Lower leg skin (tissue), 4 donors: ENCODE results near the gene CTSK. TPM values are rescaled to one million over a fixed set of nuclear protein-coding genes. Genes with fewer than 3 reads are reported as not detected.
"Not testable (repeated sequence)": the region's sequence is repeated elsewhere in the genome, so short reads cannot be mapped to it uniquely, and the experiment has no call there.

Experiments used
- DNase-seq, 2 donors: peaks; one replicate each; pipeline ENCODE4 v3.0.0-alpha.2; 2019; ENCODE audit warnings: low spot score in 2 of 2
- H3K4me3 ChIP-seq: fragments of 200-600 bp; sonication (generic); 2 replicates; pipeline ENCODE4 v1.5.1; 2017; ENCODE audit warnings: mild to moderate bottlenecking, low read depth; ENCODE audit not compliant: poor library complexity, severe bottlenecking
- CTCF ChIP-seq, 3 donors: fragments of 450-650 bp; IDR thresholded peaks; one replicate each; pipeline ENCODE4 v1.5.1; 2016; ENCODE audit warnings: antibody characterized with exemption in 3 of 3, mild to moderate bottlenecking in 3 of 3, moderate library complexity in 2 of 3
- POLR2A ChIP-seq, 2 donors: fragments of 450-650 bp; IDR thresholded peaks; one replicate each; pipeline ENCODE4 v1.6.1; 2016 to 2017; ENCODE audit warnings: antibody characterized with exemption in 2 of 2, mild to moderate bottlenecking in 1 of 2, moderate library complexity in 1 of 2
- WGBS, 2 donors: methylation state at CpG; one replicate each; pipeline ENCODE4 v1.1.5; 2018; 5-methylcytosine and 5-hydroxymethylcytosine counted together
- intact Hi-C: fragments of 100-400 bp; cut with DNase I; formaldehyde crosslinking; loops from one replicate; pipeline ENCODE4 v1.15.0; 2023; ENCODE audit warnings: low total_unique reads
- total RNA-seq, 4 donors: library from RNA; depleted of rRNA; stranded (reverse); fragments of >200 nt; gene quantifications; one replicate each; pipeline ENCODE4 v1.1.0, GENCODE V29; 2016

Gene CTSK
- total RNA-seq, 4 donors from 2014 or later = 73.3 to 205 (median 90.2) TPM

GRCh38 chr1:150841626-150842025 lies 33.6 kb upstream of the CTSK start:
- WGBS, 2 donors = 98 to 99% methylated on average over 3 of the region's 3 CpGs
- intact Hi-C loops = no loop called here
- H3K4me3 ChIP-seq = no peak overlapping the region
- TF ChIP-seq CTCF (IDR thresholded peaks at IDR 0.05) (no peak), POLR2A (IDR thresholded peaks at IDR 0.05) (no peak)
- no peak for DNase-seq

- H3K4me3 ChIP-seq, DNase-seq, intact Hi-C loops: not testable (repeated sequence)
- 96 to 98% methylated on average over 11 of the region's 11 CpGs for WGBS, 2 donors
Observed at GRCh38 chr1:150840850-150841249, 32.8 kb upstream of the CTSK start.

GRCh38 chr1:150836129-150836773 lies 28.2 kb upstream of the CTSK start:
- 86 to 87% methylated on average over 6 of the region's 6 CpGs for WGBS, 2 donors
- no peak for DNase-seq
- no peak overlapping the region for H3K4me3 ChIP-seq
- no peak for TF ChIP-seq POLR2A (IDR thresholded peaks at IDR 0.05)
- TF ChIP-seq CTCF (IDR thresholded peaks at IDR 0.05) = no peak
- intact Hi-C loops = no loop called here

- intact Hi-C loops, DNase-seq, H3K4me3 ChIP-seq: not testable (repeated sequence)
- WGBS, 2 donors = 94 to 97% methylated on average over 6 of the region's 6 CpGs
Observed at GRCh38 chr1:150833961-150834360, 25.9 kb upstream of the CTSK start.

- no peak overlapping the region for H3K4me3 ChIP-seq
- TF ChIP-seq CTCF (IDR thresholded peaks at IDR 0.05) (no peak), POLR2A (IDR thresholded peaks at IDR 0.05) (no peak)
- DNase-seq = no peak
- intact Hi-C loops = no loop called here
- 80 to 88% methylated on average over 1 of the region's 1 CpG for WGBS, 2 donors
Observed at GRCh38 chr1:150832597-150832996, 24.5 kb upstream of the CTSK start.

GRCh38 chr1:150829751-150830150 lies 21.7 kb upstream of the CTSK start:
- 87 to 89% methylated on average over 7 of the region's 7 CpGs for WGBS, 2 donors
- intact Hi-C loops = no loop called here
- no peak overlapping the region for H3K4me3 ChIP-seq
- TF ChIP-seq POLR2A (IDR thresholded peaks at IDR 0.05) = no peak
- TF ChIP-seq CTCF (IDR thresholded peaks at IDR 0.05) = no peak
- DNase-seq = no peak

DNA sequence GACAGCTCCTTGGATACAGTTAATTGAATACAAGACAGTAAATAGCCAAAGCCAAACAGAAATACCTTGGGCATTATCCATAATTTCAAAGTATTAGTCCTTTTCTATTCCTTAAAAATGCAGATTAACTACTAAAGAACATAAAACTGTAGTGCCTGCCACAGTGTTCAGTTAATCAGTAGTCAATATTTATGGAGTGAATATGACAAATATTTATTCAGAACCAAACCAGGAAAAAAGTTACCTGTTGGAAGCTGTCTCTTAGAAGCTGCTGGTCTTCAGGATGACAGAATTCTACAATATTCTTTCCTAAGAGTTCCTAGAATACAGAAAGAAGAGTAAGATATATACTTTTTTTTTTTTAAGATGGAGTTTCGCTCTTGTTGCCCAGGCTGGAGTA lies 18.2 kb upstream of the CTSK start:
- 96 to 98% methylated on average over 1 of the region's 1 CpG for WGBS, 2 donors
- no peak for DNase-seq
- intact Hi-C loops = no loop called here
- TF ChIP-seq CTCF (IDR thresholded peaks at IDR 0.05) (no peak), POLR2A (IDR thresholded peaks at IDR 0.05) (no peak)
- H3K4me3 ChIP-seq = no peak overlapping the region
